Right atrium auricular region (tissue), 2 donors: ENCODE measurements around the gene SMKR1. TPM values are rescaled to one million over a fixed set of nuclear protein-coding genes. Genes with fewer than 3 reads are reported as not detected.
"Not testable (repeated sequence)": the region's sequence is repeated elsewhere in the genome, so short reads cannot be mapped to it uniquely, and the experiment has no call there.

Experiments
- DNase-seq: peaks from one replicate; pipeline ENCODE4 v3.0.0-alpha.2; 2019; ENCODE audit warnings: low spot score
- H3K27ac ChIP-seq, 2 donors: fragments of 200-600 bp; sonication (generic); 1 replicate in 1 of 2; 2 replicates in 1 of 2; pipeline ENCODE4 v1.5.1; 2016 to 2019
- H3K27me3 ChIP-seq, 2 donors: fragments of 200-600 bp; sonication (generic); one replicate each; pipeline versions ENCODE4 v1.5.1 to v1.6.0; 2017 to 2019
- H3K36me3 ChIP-seq: fragments of 200-600 bp; sonication (generic); one replicate; pipeline ENCODE4 v1.5.1; 2016
- H3K4me1 ChIP-seq, 2 donors: fragments of 200-600 bp; sonication (generic); one replicate each; pipeline versions ENCODE4 v1.5.1 to v1.6.0; 2017 to 2019
- H3K4me3 ChIP-seq, 2 donors: fragments of 200-600 bp; sonication (generic); 1 replicate in 1 of 2; 2 replicates in 1 of 2; pipeline ENCODE4 v1.5.1; 2017 to 2019; ENCODE audit warnings: mild to moderate bottlenecking in 1 of 2, moderate library complexity in 1 of 2
- H3K9me3 ChIP-seq, 2 donors: fragments of 200-600 bp; sonication (generic); one replicate each; pipeline ENCODE4 v1.5.1; 2019
- CTCF ChIP-seq, 2 donors: fragments of 200-600 bp; sonication (generic); IDR thresholded peaks; one replicate each; pipeline ENCODE4 v1.5.1; 2019; ENCODE audit warnings: antibody characterized with exemption in 2 of 2
- total RNA-seq, 2 donors: library from RNA; depleted of rRNA; stranded (reverse); fragments of >200 nt; gene quantifications; one replicate each; pipeline ENCODE4 v1.1.0, GENCODE V29; 2016

Gene SMKR1
- total RNA-seq, 2 donors from 2014 or later = not detected

- H3K9me3 ChIP-seq = no peaks in the 10 kb centered on the region
- H3K4me1 ChIP-seq = peaks cover 0 to 6% of the 10 kb centered on the region in 2 donors
- TF ChIP-seq CTCF (IDR thresholded peaks at IDR 0.05) = no peak
- H3K4me3 ChIP-seq = no peak overlapping the region
- DNase-seq = no peak
- no peak overlapping the region for H3K27ac ChIP-seq
- H3K27me3 ChIP-seq = no peaks in the 10 kb centered on the region
- peaks cover 14% of the 10 kb centered on the region for H3K36me3 ChIP-seq
Observed at GRCh38 chr7:129466796-129467195, 35.5 kb upstream of the SMKR1 start.

- H3K27me3 ChIP-seq = no peaks in the 10 kb centered on the region
- no peaks in the 10 kb centered on the region for H3K9me3 ChIP-seq
- no peak for TF ChIP-seq CTCF (IDR thresholded peaks at IDR 0.05)
- no peak overlapping the region for H3K4me3 ChIP-seq
- no peak overlapping the region for H3K27ac ChIP-seq
- peaks cover 0 to 6% of the 10 kb centered on the region in 2 donors for H3K4me1 ChIP-seq
- DNase-seq = no peak
- H3K36me3 ChIP-seq = peaks cover 14% of the 10 kb centered on the region
Observed at GRCh38 chr7:129468087-129468486, 34.2 kb upstream of the SMKR1 start.

- no peak overlapping the region for H3K27ac ChIP-seq
- no peak for TF ChIP-seq CTCF (IDR thresholded peaks at IDR 0.05)
- peaks cover 14% of the 10 kb centered on the region for H3K36me3 ChIP-seq
Observed at GRCh38 chr7:129468547-129468946, 33.8 kb upstream of the SMKR1 start.

DNA sequence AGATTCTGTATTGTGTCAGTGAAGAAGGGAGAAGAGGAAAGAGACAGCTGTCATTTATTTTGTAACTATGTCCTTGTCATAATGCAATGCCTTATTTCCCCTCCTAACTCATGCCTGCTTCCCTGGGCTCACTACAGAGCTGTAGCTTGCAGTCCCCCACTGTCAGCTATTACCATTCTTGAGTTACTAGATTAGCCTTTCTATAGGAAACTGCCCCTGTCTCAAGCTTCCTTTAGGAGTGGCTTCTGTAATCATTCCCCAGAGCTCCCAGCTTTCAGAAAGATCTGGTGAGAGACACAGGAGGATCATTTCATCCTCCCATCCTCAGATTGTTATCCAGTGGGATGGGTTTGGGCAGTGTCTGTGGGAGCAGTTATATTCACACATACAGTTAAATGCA, 32.4 kb upstream of the SMKR1 start:
- no peak overlapping the region for H3K27ac ChIP-seq
- no peaks in the 10 kb centered on the region for H3K27me3 ChIP-seq
- no peak for TF ChIP-seq CTCF (IDR thresholded peaks at IDR 0.05)
- no peak overlapping the region for H3K4me3 ChIP-seq
- no peak for DNase-seq
- peaks cover 14% of the 10 kb centered on the region for H3K36me3 ChIP-seq
- no peaks in the 10 kb centered on the region for H3K9me3 ChIP-seq
- H3K4me1 ChIP-seq = no peaks in the 10 kb centered on the region

More at GRCh38 chr7:129468547-129468946, 33.8 kb upstream of the SMKR1 start:
- H3K4me3 ChIP-seq = no peak overlapping the region
- peaks cover 0 to 6% of the 10 kb centered on the region in 2 donors for H3K4me1 ChIP-seq
- no peaks in the 10 kb centered on the region for H3K27me3 ChIP-seq
- no peak for DNase-seq
- no peaks in the 10 kb centered on the region for H3K9me3 ChIP-seq

DNA sequence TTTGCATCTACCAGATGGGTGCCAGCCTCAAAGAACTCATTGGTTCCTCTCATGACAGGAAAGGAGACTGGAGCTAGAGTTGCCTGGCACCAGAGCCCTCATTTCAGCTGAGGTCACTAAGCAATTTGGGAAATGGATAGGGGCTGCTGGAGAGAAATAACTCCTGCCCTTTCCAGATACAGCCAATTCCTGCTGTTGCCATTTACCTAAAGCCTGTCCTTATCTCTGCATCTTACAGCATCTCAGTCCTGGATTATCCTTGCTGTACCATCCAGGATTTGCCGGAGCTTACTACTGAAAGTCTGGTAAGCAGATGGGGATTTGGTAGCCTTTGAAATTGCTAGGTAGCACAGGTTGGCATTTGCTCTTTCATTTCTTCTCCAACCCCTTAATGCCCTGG, 31.9 kb upstream of the SMKR1 start:
- TF ChIP-seq CTCF (IDR thresholded peaks at IDR 0.05) = no peak
- H3K36me3 ChIP-seq = peaks cover 14% of the 10 kb centered on the region
- no peaks in the 10 kb centered on the region for H3K4me1 ChIP-seq
- no peaks in the 10 kb centered on the region for H3K9me3 ChIP-seq
- no peaks in the 10 kb centered on the region for H3K27me3 ChIP-seq
- H3K4me3 ChIP-seq = no peak overlapping the region
- DNase-seq = no peak
- no peak overlapping the region for H3K27ac ChIP-seq

- no peak for DNase-seq
- Histone ChIP-seq H3K27ac (no peak overlapping the region), H3K36me3 (peaks cover 14% of the 10 kb centered on the region), H3K4me3 (no peak overlapping the region), H3K27me3 (no peaks in the 10 kb centered on the region), H3K4me1 (no peaks in the 10 kb centered on the region), H3K9me3 (no peaks in the 10 kb centered on the region)
- no peak for TF ChIP-seq CTCF (IDR thresholded peaks at IDR 0.05)
Observed at GRCh38 chr7:129471402-129471827, 30.9 kb upstream of the SMKR1 start.

DNA sequence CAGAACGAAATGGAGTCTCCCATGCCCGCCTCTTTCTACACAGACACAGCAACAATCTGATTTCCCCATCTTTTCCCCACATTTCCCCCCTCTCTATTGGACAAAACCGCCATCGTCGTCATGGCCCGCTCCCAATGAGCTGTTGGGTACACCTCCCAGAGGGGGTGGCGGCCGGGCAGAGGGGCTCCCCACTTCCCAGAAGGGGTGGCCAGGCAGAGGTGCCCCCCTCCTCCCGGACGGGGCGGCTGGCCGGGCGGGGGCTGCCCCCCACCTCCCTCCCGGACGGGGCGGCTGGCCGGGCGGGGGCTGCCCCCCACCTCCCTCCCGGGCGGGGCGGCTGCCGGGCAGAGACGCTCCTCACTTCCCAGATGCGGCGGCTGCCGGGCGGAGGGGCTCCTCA, 26.4 kb upstream of the SMKR1 start:
- DNase-seq, H3K36me3 ChIP-seq: not testable (repeated sequence)

GRCh38 chr7:129476398-129476797, 25.9 kb upstream of the SMKR1 start:
- H3K27ac ChIP-seq, DNase-seq, H3K9me3 ChIP-seq, H3K27me3 ChIP-seq, H3K4me3 ChIP-seq, H3K36me3 ChIP-seq, H3K4me1 ChIP-seq: not testable (repeated sequence)

More for the DNA sequence above, 26.4 kb upstream of the SMKR1 start:
- H3K4me3 ChIP-seq, H3K4me1 ChIP-seq, H3K9me3 ChIP-seq, H3K27me3 ChIP-seq, H3K27ac ChIP-seq: not testable (repeated sequence)
